ENCODE measurements around the gene GSTO1. TPM values are rescaled to one million over a fixed set of nuclear protein-coding genes. Genes with fewer than 3 reads are reported as not detected.

Gene GSTO1
- total and polyA plus RNA-seq, 9 of the 15 experiments (the other 6 are each of a cell fraction or from before 2014, with no cell fraction given): 136 to 592 (median 237) TPM

DNA sequence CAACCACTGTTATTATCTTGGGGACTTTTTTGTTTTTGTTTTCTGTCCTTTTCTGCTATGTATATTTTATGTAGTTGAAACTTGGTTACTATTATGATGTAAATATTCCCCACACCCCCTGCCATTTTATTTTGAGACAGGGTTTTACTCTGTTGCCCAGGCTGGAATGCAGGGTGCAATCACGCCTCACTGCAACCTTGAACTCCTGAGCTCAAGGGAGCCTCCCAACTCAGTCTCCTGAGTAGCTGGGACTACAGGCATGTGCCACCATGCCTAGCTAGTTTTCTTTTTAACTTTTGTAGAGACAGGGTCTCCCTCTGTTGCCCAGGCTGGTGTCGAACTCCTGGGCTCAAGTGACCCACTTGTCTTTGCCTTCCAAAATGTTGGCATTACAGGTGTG is 32.2 kb downstream of the GSTO1 start:
- CTCF ChIA-PET (ENCODE audit: low intra/inter-chr PET ratio): no interaction called here
- BruUV-seq (replicated peaks): no TSS peak
- intact Hi-C loops (cut with micrococcal nuclease): no loop called here
- Histone ChIP-seq H4K20me1 (replicated peaks; ENCODE audit: control insufficient read depth, insufficient read depth, low read length) (no peaks in the 10 kb centered on the region), H3K4me1 (replicated peaks in 1 of 2; ENCODE audit: control insufficient read depth in 2 of 2, insufficient read depth in 2 of 2, low read length in 2 of 2) (no peaks in the 10 kb centered on the region), H3K27ac (ENCODE audit: extremely low read depth, low read depth, low read length) (no peak overlapping the region), H3K4me3 (no peak overlapping the region), H3K79me2 (ENCODE audit: control insufficient read depth, insufficient read depth, low read length) (no peaks in the 10 kb centered on the region), H3K27me3 (ENCODE audit: control insufficient read depth in 2 of 2, insufficient read depth in 2 of 2, low read length in 2 of 2) (peaks cover 3% of the 10 kb centered on the region in 2 experiments; a peak in 1 of 5 replicates), H3K9ac (ENCODE audit: insufficient read depth in 1 of 2, low read depth in 2 of 2, low read length in 2 of 2) (no peak overlapping the region), H3K4me2 (ENCODE audit: insufficient read depth, low read length) (no peak overlapping the region), H3K36me3 (ENCODE audit: control insufficient read depth, insufficient read depth, low read length) (no peaks in the 10 kb centered on the region), H2AFZ (ENCODE audit: low read depth, low read length) (no peak overlapping the region), H3K9me3 (replicated peaks; ENCODE audit: control insufficient read depth, insufficient read depth, low read depth, low read length) (no peaks in the 10 kb centered on the region), H3K9me1 (ENCODE audit: control insufficient read depth, insufficient read depth, low read length) (no peaks in the 10 kb centered on the region)
- in situ Hi-C loops (cut with MboI): no loop called here
- POLR2A ChIA-PET: no interaction called here
- ATAC-seq (no peak), FAIRE-seq (no peak), DNase-seq (ENCODE audit: extremely low read depth in 1 of 4, low spot score in 3 of 4) (no peak)
- WGBS (ENCODE audit: insufficient coverage, low coverage, missing lambda C conversion rate): 0% methylated on average over 2 of the region's 2 CpGs
- TF ChIP-seq ZNF239 (CRISPR knock-in tag; IDR thresholded peaks at IDR 0.05): no peak
- TF ChIP-seq, protein P1, sequence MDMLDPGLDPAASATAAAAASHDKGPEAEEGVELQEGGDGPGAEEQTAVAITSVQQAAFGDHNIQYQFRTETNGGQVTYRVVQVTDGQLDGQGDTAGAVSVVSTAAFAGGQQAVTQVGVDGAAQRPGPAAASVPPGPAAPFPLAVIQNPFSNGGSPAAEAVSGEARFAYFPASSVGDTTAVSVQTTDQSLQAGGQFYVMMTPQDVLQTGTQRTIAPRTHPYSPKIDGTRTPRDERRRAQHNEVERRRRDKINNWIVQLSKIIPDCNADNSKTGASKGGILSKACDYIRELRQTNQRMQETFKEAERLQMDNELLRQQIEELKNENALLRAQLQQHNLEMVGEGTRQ (CRISPR knock-in tag; IDR thresholded peaks at IDR 0.05): no peak
- TF ChIP-seq EGR1 (conservative IDR thresholded peaks at IDR 0.05): no peak
- TF ChIP-seq, protein P2, sequence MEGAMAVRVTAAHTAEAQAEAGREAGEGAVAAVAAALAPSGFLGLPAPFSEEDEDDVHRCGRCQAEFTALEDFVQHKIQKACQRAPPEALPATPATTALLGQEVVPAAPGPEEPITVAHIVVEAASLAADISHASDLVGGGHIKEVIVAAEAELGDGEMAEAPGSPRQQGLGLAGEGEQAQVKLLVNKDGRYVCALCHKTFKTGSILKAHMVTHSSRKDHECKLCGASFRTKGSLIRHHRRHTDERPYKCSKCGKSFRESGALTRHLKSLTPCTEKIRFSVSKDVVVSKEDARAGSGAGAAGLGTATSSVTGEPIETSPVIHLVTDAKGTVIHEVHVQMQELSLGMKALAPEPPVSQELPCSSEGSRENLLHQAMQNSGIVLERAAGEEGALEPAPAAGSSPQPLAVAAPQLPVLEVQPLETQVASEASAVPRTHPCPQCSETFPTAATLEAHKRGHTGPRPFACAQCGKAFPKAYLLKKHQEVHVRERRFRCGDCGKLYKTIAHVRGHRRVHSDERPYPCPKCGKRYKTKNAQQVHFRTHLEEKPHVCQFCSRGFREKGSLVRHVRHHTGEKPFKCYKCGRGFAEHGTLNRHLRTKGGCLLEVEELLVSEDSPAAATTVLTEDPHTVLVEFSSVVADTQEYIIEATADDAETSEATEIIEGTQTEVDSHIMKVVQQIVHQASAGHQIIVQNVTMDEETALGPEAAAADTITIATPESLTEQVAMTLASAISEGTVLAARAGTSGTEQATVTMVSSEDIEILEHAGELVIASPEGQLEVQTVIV (CRISPR knock-in tag; IDR thresholded peaks at IDR 0.05; ENCODE audit: borderline replicate concordance): no peak
- TF ChIP-seq, protein P3, sequence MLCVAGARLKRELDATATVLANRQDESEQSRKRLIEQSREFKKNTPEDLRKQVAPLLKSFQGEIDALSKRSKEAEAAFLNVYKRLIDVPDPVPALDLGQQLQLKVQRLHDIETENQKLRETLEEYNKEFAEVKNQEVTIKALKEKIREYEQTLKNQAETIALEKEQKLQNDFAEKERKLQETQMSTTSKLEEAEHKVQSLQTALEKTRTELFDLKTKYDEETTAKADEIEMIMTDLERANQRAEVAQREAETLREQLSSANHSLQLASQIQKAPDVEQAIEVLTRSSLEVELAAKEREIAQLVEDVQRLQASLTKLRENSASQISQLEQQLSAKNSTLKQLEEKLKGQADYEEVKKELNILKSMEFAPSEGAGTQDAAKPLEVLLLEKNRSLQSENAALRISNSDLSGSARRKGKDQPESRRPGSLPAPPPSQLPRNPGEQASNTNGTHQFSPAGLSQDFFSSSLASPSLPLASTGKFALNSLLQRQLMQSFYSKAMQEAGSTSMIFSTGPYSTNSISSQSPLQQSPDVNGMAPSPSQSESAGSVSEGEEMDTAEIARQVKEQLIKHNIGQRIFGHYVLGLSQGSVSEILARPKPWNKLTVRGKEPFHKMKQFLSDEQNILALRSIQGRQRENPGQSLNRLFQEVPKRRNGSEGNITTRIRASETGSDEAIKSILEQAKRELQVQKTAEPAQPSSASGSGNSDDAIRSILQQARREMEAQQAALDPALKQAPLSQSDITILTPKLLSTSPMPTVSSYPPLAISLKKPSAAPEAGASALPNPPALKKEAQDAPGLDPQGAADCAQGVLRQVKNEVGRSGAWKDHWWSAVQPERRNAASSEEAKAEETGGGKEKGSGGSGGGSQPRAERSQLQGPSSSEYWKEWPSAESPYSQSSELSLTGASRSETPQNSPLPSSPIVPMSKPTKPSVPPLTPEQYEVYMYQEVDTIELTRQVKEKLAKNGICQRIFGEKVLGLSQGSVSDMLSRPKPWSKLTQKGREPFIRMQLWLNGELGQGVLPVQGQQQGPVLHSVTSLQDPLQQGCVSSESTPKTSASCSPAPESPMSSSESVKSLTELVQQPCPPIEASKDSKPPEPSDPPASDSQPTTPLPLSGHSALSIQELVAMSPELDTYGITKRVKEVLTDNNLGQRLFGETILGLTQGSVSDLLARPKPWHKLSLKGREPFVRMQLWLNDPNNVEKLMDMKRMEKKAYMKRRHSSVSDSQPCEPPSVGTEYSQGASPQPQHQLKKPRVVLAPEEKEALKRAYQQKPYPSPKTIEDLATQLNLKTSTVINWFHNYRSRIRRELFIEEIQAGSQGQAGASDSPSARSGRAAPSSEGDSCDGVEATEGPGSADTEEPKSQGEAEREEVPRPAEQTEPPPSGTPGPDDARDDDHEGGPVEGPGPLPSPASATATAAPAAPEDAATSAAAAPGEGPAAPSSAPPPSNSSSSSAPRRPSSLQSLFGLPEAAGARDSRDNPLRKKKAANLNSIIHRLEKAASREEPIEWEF (CRISPR knock-in tag; IDR thresholded peaks at IDR 0.05): no peak
- TF ChIP-seq, protein P4, sequence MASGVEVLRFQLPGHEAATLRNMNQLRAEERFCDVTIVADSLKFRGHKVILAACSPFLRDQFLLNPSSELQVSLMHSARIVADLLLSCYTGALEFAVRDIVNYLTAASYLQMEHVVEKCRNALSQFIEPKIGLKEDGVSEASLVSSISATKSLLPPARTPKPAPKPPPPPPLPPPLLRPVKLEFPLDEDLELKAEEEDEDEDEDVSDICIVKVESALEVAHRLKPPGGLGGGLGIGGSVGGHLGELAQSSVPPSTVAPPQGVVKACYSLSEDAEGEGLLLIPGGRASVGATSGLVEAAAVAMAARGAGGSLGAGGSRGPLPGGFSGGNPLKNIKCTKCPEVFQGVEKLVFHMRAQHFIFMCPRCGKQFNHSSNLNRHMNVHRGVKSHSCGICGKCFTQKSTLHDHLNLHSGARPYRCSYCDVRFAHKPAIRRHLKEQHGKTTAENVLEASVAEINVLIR (CRISPR knock-in tag; IDR thresholded peaks at IDR 0.05): no peak
- no peak for TF ChIP-seq L3MBTL2 (IDR thresholded peaks at IDR 0.05)
- TF ChIP-seq, protein P5, sequence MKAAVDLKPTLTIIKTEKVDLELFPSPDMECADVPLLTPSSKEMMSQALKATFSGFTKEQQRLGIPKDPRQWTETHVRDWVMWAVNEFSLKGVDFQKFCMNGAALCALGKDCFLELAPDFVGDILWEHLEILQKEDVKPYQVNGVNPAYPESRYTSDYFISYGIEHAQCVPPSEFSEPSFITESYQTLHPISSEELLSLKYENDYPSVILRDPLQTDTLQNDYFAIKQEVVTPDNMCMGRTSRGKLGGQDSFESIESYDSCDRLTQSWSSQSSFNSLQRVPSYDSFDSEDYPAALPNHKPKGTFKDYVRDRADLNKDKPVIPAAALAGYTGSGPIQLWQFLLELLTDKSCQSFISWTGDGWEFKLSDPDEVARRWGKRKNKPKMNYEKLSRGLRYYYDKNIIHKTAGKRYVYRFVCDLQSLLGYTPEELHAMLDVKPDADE (conservative IDR thresholded peaks at IDR 0.05; ENCODE audit: control insufficient read depth, low read depth, low read length): no peak
- no peak for TF ChIP-seq SREBF2 (CRISPR knock-in tag; IDR thresholded peaks at IDR 0.05)
- TF ChIP-seq ZNF133 (CRISPR knock-in tag; IDR thresholded peaks at IDR 0.05): no peak
- TF ChIP-seq SMARCC2 (IDR thresholded peaks at IDR 0.05; ENCODE audit: low read depth): no peak
- no peak for TF ChIP-seq ZNF197 (CRISPR knock-in tag; IDR thresholded peaks at IDR 0.05; ENCODE audit: low read depth)
- no peak for TF ChIP-seq SETDB1 (IDR thresholded peaks at IDR 0.05; ENCODE audit: low read length)
